Measurements from ENCODE around the gene NISCH. TPM values are rescaled to one million over a fixed set of nuclear protein-coding genes. Genes with fewer than 3 reads are reported as not detected.

Gene NISCH
- total RNA-seq (2021) (83.7 to 86.3 TPM (median 85.0 TPM) in 3 replicates), Bru-seq, nascent RNA (percentile 69 among the genes with signal in this experiment)
- long read RNA-seq, experiment 1, full-length matches to known transcripts, result 157 of 307 reads
- long read RNA-seq, experiment 1, partial matches to known transcripts, result 80 of 307 reads
- long read RNA-seq, experiment 1, other reads (novel, unspliced or antisense), result 70 of 307 reads
- long read RNA-seq, experiment 2, full-length matches to known transcripts, result 8 of 70 reads
- long read RNA-seq, experiment 2, partial matches to known transcripts, result 57 of 70 reads
- long read RNA-seq, experiment 2, other reads (novel, unspliced or antisense), result 5 of 70 reads
- long read RNA-seq, experiment 3, partial matches to known transcripts, result 0 of 1 reads
- long read RNA-seq, experiment 3, other reads (novel, unspliced or antisense), result 1 of 1 reads

DNA sequence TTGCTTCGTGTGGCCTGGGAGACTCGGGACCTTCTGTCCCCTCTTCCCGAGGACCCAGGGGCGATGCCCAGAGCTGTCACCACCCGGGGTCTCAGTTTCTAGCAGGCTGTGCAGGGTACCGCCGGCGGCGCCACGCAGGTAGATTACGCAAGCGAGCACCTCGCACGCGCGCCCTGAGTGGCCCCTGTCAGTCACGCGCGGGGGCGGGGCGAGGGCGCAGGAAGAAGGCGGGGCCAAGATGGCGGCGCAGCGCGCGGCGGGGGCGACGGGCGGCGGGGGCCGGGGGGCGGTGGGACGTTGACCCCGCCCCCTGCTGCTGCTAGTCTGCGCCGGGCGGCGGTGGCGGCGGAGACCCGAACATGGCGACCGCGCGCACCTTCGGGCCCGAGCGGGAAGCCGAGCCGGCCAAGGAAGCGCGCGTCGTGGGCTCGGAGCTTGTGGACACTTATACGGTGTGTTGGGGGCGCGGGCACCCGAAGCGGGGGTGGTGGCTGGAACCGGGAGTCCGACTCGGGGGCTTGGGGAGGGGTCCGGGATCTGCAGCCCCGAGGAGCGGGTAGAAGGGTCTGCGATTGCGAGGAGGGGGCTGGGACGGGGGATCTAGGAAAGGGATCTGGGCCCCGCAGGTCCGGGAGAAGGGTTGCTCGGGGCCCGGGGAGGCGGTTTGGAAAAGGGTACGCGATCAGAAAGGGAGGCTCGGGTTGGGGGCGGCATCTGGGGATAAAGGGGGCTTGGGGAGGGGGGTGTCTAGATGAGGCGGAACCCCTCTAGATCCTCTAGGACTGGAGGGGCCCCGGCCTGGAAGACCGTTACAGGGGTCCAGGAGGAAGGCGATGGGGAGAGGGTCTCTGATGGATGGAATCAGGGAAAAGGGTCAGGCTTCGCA lies at the start of gene NISCH:
TSS of gene NISCH (plus strand) at position 322 of the 886 bp plus-strand sequence. CDS start at position 360, 38 bp downstream.
- peak; percentile 56 for ATAC-seq
- H3K4me1 Mint-ChIP-seq, result peaks cover 28% of the 10 kb centered on the region
- H3K4me3 Mint-ChIP-seq, result peak within 1 kb of the TSS; percentile 98
- H3K27me3 Mint-ChIP-seq (ENCODE audit: low read depth), result no peaks in the 10 kb centered on the region; the same call in 1 of the 2 replicates
- H3K36me3 Mint-ChIP-seq, result peaks cover 31% of the 10 kb centered on the region
- ChIA-PET CTCF (interaction anchor here (1.4 kb wide), 1 partner anchor 70 kb away, joined by 6 read pairs; no protein-coding TSS in a partner anchor), POLR2A (no interaction called here)
- peak within 1 kb of the TSS; percentile 90 for H3K27ac Mint-ChIP-seq
- peak; percentile 85 for DNase-seq (ENCODE audit: low spot score)
- H3K9me3 Mint-ChIP-seq, result no peaks in the 10 kb centered on the region
- TF ChIP-seq, protein P1, sequence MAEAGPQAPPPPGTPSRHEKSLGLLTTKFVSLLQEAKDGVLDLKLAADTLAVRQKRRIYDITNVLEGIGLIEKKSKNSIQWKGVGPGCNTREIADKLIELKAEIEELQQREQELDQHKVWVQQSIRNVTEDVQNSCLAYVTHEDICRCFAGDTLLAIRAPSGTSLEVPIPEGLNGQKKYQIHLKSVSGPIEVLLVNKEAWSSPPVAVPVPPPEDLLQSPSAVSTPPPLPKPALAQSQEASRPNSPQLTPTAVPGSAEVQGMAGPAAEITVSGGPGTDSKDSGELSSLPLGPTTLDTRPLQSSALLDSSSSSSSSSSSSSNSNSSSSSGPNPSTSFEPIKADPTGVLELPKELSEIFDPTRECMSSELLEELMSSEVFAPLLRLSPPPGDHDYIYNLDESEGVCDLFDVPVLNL (CRISPR knock-in tag; IDR thresholded peaks at IDR 0.05; ENCODE audit: borderline replicate concordance, low read depth), result no peak
- TF ChIP-seq GTF2I (CRISPR knock-in tag; conservative IDR thresholded peaks at IDR 0.05), result no peak
- no peak for TF ChIP-seq NR3C1 (CRISPR knock-in tag; conservative IDR thresholded peaks at IDR 0.05; ENCODE audit: low read depth)
- TF ChIP-seq SMAD3 (CRISPR knock-in tag; IDR thresholded peaks at IDR 0.05; ENCODE audit: borderline replicate concordance), result no peak
- TF ChIP-seq, protein P2, sequence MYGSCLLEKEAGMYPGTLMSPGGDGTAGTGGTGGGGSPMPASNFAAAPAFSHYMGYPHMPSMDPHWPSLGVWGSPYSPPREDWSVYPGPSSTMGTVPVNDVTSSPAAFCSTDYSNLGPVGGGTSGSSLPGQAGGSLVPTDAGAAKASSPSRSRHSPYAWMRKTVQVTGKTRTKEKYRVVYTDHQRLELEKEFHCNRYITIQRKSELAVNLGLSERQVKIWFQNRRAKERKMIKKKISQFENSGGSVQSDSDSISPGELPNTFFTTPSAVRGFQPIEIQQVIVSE (CRISPR knock-in tag; IDR thresholded peaks at IDR 0.05; ENCODE audit: borderline replicate concordance), result no peak
- TF ChIP-seq, protein P3, sequence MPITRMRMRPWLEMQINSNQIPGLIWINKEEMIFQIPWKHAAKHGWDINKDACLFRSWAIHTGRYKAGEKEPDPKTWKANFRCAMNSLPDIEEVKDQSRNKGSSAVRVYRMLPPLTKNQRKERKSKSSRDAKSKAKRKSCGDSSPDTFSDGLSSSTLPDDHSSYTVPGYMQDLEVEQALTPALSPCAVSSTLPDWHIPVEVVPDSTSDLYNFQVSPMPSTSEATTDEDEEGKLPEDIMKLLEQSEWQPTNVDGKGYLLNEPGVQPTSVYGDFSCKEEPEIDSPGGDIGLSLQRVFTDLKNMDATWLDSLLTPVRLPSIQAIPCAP (CRISPR knock-in tag; IDR thresholded peaks at IDR 0.05), result no peak
- TF ChIP-seq FOXP1 (CRISPR knock-in tag; IDR thresholded peaks at IDR 0.05; ENCODE audit: borderline replicate concordance), result no peak
- TF ChIP-seq ZNF121 (CRISPR knock-in tag; IDR thresholded peaks at IDR 0.05), result no peak
- TF ChIP-seq ZNF423 (CRISPR knock-in tag; IDR thresholded peaks at IDR 0.05), result no peak; the same call in 1 of the 2 replicates
- TF ChIP-seq ZNF232 (CRISPR knock-in tag; IDR thresholded peaks at IDR 0.05), result peak; percentile 81; the same call in 1 of the 2 replicates
- no peak for TF ChIP-seq SOX15 (CRISPR knock-in tag; IDR thresholded peaks at IDR 0.05)
- TF ChIP-seq NR2C2 (CRISPR knock-in tag; IDR thresholded peaks at IDR 0.05), result no peak
- TF ChIP-seq OVOL2 (CRISPR knock-in tag; IDR thresholded peaks at IDR 0.05; ENCODE audit: borderline replicate concordance), result no peak
- no peak for TF ChIP-seq TCF7 (CRISPR knock-in tag; IDR thresholded peaks at IDR 0.05; ENCODE audit: low read depth)
- no peak for TF ChIP-seq MXD4 (CRISPR knock-in tag; IDR thresholded peaks at IDR 0.05; ENCODE audit: borderline replicate concordance)
- TF ChIP-seq, protein P4, sequence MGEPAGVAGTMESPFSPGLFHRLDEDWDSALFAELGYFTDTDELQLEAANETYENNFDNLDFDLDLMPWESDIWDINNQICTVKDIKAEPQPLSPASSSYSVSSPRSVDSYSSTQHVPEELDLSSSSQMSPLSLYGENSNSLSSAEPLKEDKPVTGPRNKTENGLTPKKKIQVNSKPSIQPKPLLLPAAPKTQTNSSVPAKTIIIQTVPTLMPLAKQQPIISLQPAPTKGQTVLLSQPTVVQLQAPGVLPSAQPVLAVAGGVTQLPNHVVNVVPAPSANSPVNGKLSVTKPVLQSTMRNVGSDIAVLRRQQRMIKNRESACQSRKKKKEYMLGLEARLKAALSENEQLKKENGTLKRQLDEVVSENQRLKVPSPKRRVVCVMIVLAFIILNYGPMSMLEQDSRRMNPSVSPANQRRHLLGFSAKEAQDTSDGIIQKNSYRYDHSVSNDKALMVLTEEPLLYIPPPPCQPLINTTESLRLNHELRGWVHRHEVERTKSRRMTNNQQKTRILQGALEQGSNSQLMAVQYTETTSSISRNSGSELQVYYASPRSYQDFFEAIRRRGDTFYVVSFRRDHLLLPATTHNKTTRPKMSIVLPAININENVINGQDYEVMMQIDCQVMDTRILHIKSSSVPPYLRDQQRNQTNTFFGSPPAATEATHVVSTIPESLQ (CRISPR knock-in tag; IDR thresholded peaks at IDR 0.05), result no peak
- TF ChIP-seq, protein P5, sequence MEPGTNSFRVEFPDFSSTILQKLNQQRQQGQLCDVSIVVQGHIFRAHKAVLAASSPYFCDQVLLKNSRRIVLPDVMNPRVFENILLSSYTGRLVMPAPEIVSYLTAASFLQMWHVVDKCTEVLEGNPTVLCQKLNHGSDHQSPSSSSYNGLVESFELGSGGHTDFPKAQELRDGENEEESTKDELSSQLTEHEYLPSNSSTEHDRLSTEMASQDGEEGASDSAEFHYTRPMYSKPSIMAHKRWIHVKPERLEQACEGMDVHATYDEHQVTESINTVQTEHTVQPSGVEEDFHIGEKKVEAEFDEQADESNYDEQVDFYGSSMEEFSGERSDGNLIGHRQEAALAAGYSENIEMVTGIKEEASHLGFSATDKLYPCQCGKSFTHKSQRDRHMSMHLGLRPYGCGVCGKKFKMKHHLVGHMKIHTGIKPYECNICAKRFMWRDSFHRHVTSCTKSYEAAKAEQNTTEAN (CRISPR knock-in tag; IDR thresholded peaks at IDR 0.05), result no peak
- TF ChIP-seq NFATC4 (CRISPR knock-in tag; IDR thresholded peaks at IDR 0.05), result no peak
- TF ChIP-seq, protein P6, sequence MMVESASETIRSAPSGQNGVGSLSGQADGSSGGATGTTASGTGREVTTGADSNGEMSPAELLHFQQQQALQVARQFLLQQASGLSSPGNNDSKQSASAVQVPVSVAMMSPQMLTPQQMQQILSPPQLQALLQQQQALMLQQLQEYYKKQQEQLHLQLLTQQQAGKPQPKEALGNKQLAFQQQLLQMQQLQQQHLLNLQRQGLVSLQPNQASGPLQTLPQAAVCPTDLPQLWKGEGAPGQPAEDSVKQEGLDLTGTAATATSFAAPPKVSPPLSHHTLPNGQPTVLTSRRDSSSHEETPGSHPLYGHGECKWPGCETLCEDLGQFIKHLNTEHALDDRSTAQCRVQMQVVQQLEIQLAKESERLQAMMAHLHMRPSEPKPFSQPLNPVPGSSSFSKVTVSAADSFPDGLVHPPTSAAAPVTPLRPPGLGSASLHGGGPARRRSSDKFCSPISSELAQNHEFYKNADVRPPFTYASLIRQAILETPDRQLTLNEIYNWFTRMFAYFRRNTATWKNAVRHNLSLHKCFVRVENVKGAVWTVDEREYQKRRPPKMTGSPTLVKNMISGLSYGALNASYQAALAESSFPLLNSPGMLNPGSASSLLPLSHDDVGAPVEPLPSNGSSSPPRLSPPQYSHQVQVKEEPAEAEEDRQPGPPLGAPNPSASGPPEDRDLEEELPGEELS (CRISPR knock-in tag; IDR thresholded peaks at IDR 0.05), result 0 out of 2 replicates have a peak, but pooled peaks have one; percentile 31
- no peak for TF ChIP-seq ZNF396 (CRISPR knock-in tag; IDR thresholded peaks at IDR 0.05; ENCODE audit: borderline replicate concordance)
- TF ChIP-seq, protein P7, sequence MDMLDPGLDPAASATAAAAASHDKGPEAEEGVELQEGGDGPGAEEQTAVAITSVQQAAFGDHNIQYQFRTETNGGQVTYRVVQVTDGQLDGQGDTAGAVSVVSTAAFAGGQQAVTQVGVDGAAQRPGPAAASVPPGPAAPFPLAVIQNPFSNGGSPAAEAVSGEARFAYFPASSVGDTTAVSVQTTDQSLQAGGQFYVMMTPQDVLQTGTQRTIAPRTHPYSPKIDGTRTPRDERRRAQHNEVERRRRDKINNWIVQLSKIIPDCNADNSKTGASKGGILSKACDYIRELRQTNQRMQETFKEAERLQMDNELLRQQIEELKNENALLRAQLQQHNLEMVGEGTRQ (CRISPR knock-in tag; IDR thresholded peaks at IDR 0.05), result peak; percentile 76
- TF ChIP-seq FOXK1 (CRISPR knock-in tag; IDR thresholded peaks at IDR 0.05), result peak; percentile 60; the same call in 1 of the 2 replicates
